Fibroblast of pulmonary artery (primary cell): ENCODE data around the gene PARD3.

Source experiments
- DNase-seq: peaks from one replicate; pipeline ENCODE4 v3.0.0-alpha.2; 2010; ENCODE audit warnings: low read depth
- H3K4me3 ChIP-seq: replicated peaks from 2 replicates; pipeline ENCODE4 v1.5.1; 2011; ENCODE audit warnings: low read depth, mild to moderate bottlenecking, control low read depth, low read length, moderate library complexity
- CTCF ChIP-seq: IDR thresholded peaks from 2 replicates; pipeline ENCODE4 v1.5.1; 2011; ENCODE audit warnings: mild to moderate bottlenecking, control low read depth, low read length, inconsistent platforms; ENCODE audit errors: missing control alignments

PARD3 gene

DNA sequence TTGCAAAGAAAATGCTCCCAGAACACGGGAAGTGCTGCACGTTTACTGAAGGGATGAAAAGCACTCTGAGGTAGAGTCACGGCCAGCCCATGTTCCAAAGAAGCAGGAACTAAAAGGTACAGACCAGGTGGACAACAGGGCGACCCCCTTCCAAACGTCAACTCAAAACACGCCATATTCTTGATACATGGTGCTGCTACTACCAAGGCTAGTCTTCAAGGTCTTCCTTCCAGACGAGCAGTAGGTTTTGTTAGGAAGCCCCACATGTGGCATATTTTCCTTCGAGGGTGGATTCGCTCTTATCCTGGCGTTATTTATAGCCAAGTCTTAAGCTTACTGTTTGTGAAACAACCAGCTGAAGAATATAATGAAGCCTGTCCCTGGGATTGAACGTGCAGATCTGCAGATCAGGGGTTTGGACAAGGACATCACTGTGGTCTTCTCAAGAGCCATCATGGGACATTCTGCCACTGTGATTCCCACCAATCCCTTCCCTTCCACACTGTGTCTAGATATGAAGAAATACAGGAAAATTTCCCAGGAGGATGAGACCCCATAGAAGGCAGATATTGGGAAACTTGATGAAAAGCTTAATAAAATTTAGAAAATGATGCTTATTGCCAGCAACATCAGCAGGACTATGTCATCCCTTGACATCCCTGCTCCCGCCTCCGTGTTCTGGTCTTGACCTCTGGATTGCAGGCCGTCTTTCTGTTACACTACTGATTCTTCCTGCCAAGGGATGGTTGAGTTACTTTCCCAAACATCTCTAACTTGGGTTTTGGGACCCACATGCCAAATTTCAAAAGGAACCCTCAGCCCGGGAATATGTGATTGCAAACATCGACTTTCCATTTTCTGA, 734.4 kb downstream of the PARD3 start:
- DNase-seq, result peak; percentile 35
- H3K4me3 ChIP-seq, result no peak overlapping the region
- TF ChIP-seq CTCF, result no peak

DNA sequence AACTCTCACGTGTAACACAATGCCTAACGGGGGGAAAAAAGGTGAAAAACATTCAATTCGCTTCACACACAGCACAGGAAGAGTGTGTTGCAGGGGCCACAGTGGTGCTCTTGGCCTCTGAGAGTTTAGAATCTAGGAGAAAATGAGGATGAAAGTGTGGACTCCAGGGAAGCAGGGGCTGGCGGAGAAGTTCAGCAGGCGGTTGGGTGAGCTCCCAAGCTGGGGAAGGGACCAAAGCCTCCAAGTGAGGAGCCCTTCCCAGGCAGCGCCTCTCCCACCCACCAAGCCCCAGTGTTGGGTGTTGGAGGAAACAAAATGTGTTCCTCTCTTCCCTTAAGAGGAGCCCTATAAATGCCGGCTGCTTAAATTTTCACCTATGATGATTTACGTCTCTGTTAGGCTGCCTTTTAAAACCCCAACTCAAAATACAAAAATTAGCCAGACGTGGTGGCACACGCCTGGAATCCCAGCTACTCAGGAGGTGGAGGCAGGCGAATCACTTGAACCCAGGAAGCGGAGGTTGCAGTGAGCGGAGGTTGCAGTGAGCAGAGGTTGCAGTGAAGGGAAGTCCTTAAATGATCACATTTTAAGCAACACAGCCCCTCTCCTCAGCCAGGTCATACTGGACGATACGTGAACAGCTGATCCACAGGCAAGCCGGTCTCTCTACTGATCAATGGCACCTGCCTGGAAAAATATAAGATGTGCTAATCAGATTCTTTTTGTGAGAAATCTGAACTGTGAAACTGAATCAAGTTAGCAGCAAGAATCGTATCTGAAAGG, 735.2 kb downstream of the PARD3 start:
- H3K4me3 ChIP-seq, result no peak overlapping the region
- no peak for DNase-seq
- TF ChIP-seq CTCF, result no peak

DNA sequence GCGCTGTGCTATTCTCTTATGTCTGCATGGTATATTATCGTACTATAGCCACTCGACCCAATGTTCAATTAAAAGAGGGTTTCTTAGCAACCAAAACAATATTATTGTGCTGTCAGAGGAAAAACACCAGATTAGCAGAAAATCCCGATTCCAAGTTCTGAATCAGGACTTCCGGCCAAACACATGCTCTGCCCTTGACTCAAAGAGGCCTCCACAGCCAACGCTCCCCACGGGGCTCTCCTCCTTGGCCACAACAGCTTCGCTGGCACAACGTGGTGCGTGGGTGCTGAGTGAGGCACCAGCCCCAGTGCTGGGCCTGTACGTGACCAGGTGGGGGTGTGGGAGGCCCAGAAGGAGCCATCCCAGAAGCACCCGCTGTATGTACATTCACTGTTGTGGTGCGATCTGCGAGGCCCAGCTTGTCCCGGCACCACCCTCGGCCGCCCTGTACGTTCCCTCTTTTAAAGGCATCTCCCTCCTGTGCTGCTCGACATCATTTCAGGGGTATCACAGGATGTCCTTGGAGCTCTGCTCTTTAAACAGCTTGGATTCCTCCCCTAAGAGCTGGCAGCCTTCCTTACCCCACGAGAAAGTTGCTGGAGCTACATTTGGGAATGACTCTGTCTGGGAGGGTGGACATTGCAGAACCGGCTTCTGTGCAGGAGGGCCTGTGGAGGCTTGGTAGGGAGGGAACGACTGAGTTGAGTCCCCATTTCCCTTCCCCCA, 736.2 kb downstream of the PARD3 start:
- no peak overlapping the region for H3K4me3 ChIP-seq
- TF ChIP-seq CTCF, result no peak
- peak; percentile 95 for DNase-seq

DNA sequence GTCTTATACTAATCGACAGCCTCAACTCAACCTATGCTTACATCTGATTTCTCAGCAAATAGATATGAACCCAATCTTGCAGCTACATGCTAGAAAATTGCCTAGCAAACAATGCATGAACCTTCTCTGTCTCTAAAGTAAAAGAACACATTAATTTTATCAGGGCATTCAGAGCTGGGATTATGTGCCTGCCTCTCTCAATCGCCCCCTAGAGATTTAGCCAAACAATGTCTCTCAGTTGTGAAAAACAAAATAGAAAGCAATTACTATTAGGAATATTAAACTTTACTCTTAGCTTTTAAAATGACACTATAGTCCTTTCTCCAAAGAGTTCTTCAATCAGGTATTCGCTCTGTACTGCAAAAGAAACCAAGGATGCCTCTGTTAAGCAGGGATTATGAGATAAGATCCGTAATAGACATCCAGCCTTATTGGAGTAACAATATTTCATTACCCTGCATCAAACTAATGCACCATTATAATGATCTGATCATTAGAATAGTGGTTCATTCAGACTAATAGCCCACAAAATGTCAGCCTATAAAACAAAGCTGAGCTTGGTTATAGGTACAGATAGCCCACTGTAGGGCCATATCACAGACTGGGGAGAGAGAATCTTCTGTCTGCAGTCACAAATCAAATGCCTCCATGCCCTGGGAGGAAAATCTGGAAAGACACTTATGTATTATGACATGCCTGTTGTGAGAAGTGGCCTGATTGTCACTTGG, 736.9 kb downstream of the PARD3 start:
- no peak overlapping the region for H3K4me3 ChIP-seq
- TF ChIP-seq CTCF, result peak; percentile 37
- DNase-seq, result peak; percentile 21

GRCh38 chr10:34076443-34076842, 738.7 kb downstream of the PARD3 start:
- TF ChIP-seq CTCF, result no peak
- no peak overlapping the region for H3K4me3 ChIP-seq
- DNase-seq, result no peak

- TF ChIP-seq CTCF, result no peak
- no peak for DNase-seq
- no peak overlapping the region for H3K4me3 ChIP-seq
Observed at GRCh38 chr10:34075254-34075926, 739.7 kb downstream of the PARD3 start.
